IPS-18c (cell line): ENCODE data around the gene CRLF1.

Source experiments
- H3K4me3 ChIP-seq: 2 replicates; pipeline ENCODE4 v1.7.0; 2013; ENCODE audit warnings: low read depth, mild to moderate bottlenecking, low read length, moderate library complexity; ENCODE audit not compliant: insufficient read depth
- H3K9me3 ChIP-seq: one replicate; pipeline ENCODE4 v1.6.1; 2013; ENCODE audit warnings: mild to moderate bottlenecking, low read length, moderate library complexity; ENCODE audit not compliant: control insufficient read depth, insufficient read depth

CRLF1 gene

GRCh38 chr19:18612772-18613588 is 6.4 kb upstream of the CRLF1 start, which contains the start of gene TMEM59L:
Gene TMEM59L (plus strand): TSS chr19:18612870. CDS start chr19:18612959, 89 bp downstream.
- peak within 1 kb of the TSS; percentile 56 for H3K4me3 ChIP-seq

GRCh38 chr19:18612051-18612771 is 5.6 kb upstream of the CRLF1 start:
- Histone ChIP-seq H3K4me3 (peak overlapping the region; percentile 56), H3K9me3 (peaks cover 4% of the 10 kb centered on the region)

More at GRCh38 chr19:18612772-18613588, 6.4 kb upstream of the CRLF1 start, which contains the start of gene TMEM59L:
- H3K9me3 ChIP-seq = peaks cover 4% of the 10 kb centered on the region

GRCh38 chr19:18611327-18612050 is 4.9 kb upstream of the CRLF1 start:
- Histone ChIP-seq H3K9me3 (peaks cover 4% of the 10 kb centered on the region), H3K4me3 (peak overlapping the region; percentile 56; the same call in 1 of the 2 replicates)

- 0 out of 2 replicates have a peak overlapping the region, but pooled peaks have one; percentile 24 for H3K4me3 ChIP-seq
- peaks cover 4% of the 10 kb centered on the region for H3K9me3 ChIP-seq
Measured at GRCh38 chr19:18610556-18611326, 4.1 kb upstream of the CRLF1 start.

GRCh38 chr19:18610245-18610555 is 3.6 kb upstream of the CRLF1 start:
- no peak overlapping the region for H3K4me3 ChIP-seq

GRCh38 chr19:18609717-18610051 is 3.1 kb upstream of the CRLF1 start:
- Histone ChIP-seq H3K4me3 (no peak overlapping the region), H3K9me3 (peaks cover 2% of the 10 kb centered on the region)

More at GRCh38 chr19:18610245-18610555, 3.6 kb upstream of the CRLF1 start:
- peaks cover 2% of the 10 kb centered on the region for H3K9me3 ChIP-seq

GRCh38 chr19:18608805-18609716 is 2.5 kb upstream of the CRLF1 start:
- H3K4me3 ChIP-seq = no peak overlapping the region

GRCh38 chr19:18608102-18608804 is 1.7 kb upstream of the CRLF1 start:
- Histone ChIP-seq H3K4me3 (no peak overlapping the region; the same call in 1 of the 2 replicates), H3K9me3 (peaks cover 2% of the 10 kb centered on the region)

More at GRCh38 chr19:18608805-18609716, 2.5 kb upstream of the CRLF1 start:
- H3K9me3 ChIP-seq = peaks cover 2% of the 10 kb centered on the region

- Histone ChIP-seq H3K4me3 (no peak overlapping the region), H3K9me3 (peaks cover 2% of the 10 kb centered on the region)
Measured at GRCh38 chr19:18607226-18608101, 865 bp upstream of the CRLF1 start.

GRCh38 chr19:18605546-18606280 is 886 bp downstream of the CRLF1 start:
- Histone ChIP-seq H3K9me3 (peaks cover 2% of the 10 kb centered on the region), H3K4me3 (peak overlapping the region; percentile 20; the same call in 1 of the 2 replicates)

- H3K4me3 ChIP-seq = no peak overlapping the region
- peaks cover 2% of the 10 kb centered on the region for H3K9me3 ChIP-seq
Measured at GRCh38 chr19:18605196-18605545, 1.4 kb downstream of the CRLF1 start.

GRCh38 chr19:18604820-18605159 is 1.8 kb downstream of the CRLF1 start:
- Histone ChIP-seq H3K9me3 (peaks cover 2% of the 10 kb centered on the region), H3K4me3 (no peak overlapping the region)

- H3K9me3 ChIP-seq = no peaks in the 10 kb centered on the region
- H3K4me3 ChIP-seq = peak overlapping the region; percentile 24; the same call in 1 of the 2 replicates
Measured at GRCh38 chr19:18603958-18604819, 2.4 kb downstream of the CRLF1 start.
